CD14-positive monocyte (primary cell): ENCODE results near the gene STAT3. TPM values are rescaled to one million over a fixed set of nuclear protein-coding genes. Genes with fewer than 3 reads are reported as not detected.

Source experiments
- DNase-seq, 3 donors: peaks; one replicate each; pipeline ENCODE4 v3.0.0-alpha.2; 2011 to 2022
- H2AFZ ChIP-seq: 2 replicates; pipeline ENCODE4 v1.6.0; 2012; ENCODE audit warnings: mild to moderate bottlenecking, low read depth, low read length, inconsistent platforms; ENCODE audit not compliant: insufficient read depth, poor library complexity, severe bottlenecking
- H3K27ac ChIP-seq, 2 donors: 1 replicate in 1 of 2; 2 replicates in 1 of 2; pipeline ENCODE4 v1.5.1; 2012 to 2013; ENCODE audit warnings: low read length in 2 of 2, control low read depth in 1 of 2, inconsistent platforms in 1 of 2, low read depth in 1 of 2, mild to moderate bottlenecking in 1 of 2
- H3K27me3 ChIP-seq, 2 donors: one replicate each; pipeline versions ENCODE4 v1.6.0 to v1.6.1; 2011 to 2013; ENCODE audit warnings: low read length in 2 of 2; ENCODE audit not compliant: control insufficient read depth in 2 of 2, insufficient read depth in 2 of 2
- H3K36me3 ChIP-seq, 2 donors: replicated peaks in 1 of 2; 1 replicate in 1 of 2; 2 replicates in 1 of 2; pipeline versions ENCODE4 v1.5.1 to v1.6.1; 2012 to 2013; ENCODE audit warnings: low read length in 2 of 2, control low read depth in 1 of 2, inconsistent platforms in 1 of 2, mild to moderate bottlenecking in 1 of 2; ENCODE audit not compliant: insufficient read depth in 2 of 2, control insufficient read depth in 1 of 2
- H3K4me1 ChIP-seq, 2 donors: 1 replicate in 1 of 2; 2 replicates in 1 of 2; pipeline versions ENCODE4 v1.5.1 to v1.6.1; 2012 to 2013; ENCODE audit warnings: low read length in 2 of 2, control low read depth in 1 of 2, inconsistent platforms in 1 of 2, mild to moderate bottlenecking in 1 of 2, moderate library complexity in 1 of 2; ENCODE audit not compliant: insufficient read depth in 2 of 2, control insufficient read depth in 1 of 2
- H3K4me2 ChIP-seq: replicated peaks from 2 replicates; pipeline ENCODE3; 2012; ENCODE audit warnings: low read length, moderate library complexity, mild to moderate bottlenecking; ENCODE audit not compliant: poor library complexity, severe bottlenecking; ENCODE audit errors: extremely low read depth
- H3K4me3 ChIP-seq, 3 experiments: fragments of 200-600 bp in 1 of 3; sonication (generic) in 1 of 3; replicated peaks in 1 of 3; 1 replicate in 2 of 3; 2 replicates in 1 of 3; pipeline ENCODE4 v1.5.1; 2011 to 2013; ENCODE audit warnings: low read length in 3 of 3, mild to moderate bottlenecking in 3 of 3, control low read depth in 2 of 3, low read depth in 2 of 3, inconsistent platforms in 1 of 3, moderate library complexity in 1 of 3
- H3K79me2 ChIP-seq: 2 replicates; pipeline ENCODE4 v1.6.0; 2012; ENCODE audit warnings: mild to moderate bottlenecking, control low read depth, inconsistent platforms, low read length, moderate library complexity; ENCODE audit not compliant: insufficient read depth
- H3K9ac ChIP-seq: 2 replicates; pipeline ENCODE4 v1.6.0; 2017; ENCODE audit warnings: low read length, mild to moderate bottlenecking; ENCODE audit not compliant: insufficient read depth, poor library complexity, severe bottlenecking
- H3K9me3 ChIP-seq, 2 donors: replicated peaks in 1 of 2; 1 replicate in 1 of 2; 2 replicates in 1 of 2; pipeline versions ENCODE4 v1.5.1 to v1.6.1; 2012 to 2013; ENCODE audit warnings: low read length in 2 of 2, control low read depth in 1 of 2; ENCODE audit not compliant: control insufficient read depth in 1 of 2, insufficient read depth in 1 of 2
- H4K20me1 ChIP-seq: 2 replicates; pipeline ENCODE4 v1.6.0; 2012; ENCODE audit warnings: mild to moderate bottlenecking, low read length, control low read depth, moderate library complexity; ENCODE audit not compliant: insufficient read depth
- H3K27ac Mint-ChIP-seq, 7 donors: one replicate each; pipeline ENCODE4 v1.8.0; 2020; ENCODE audit warnings: mild to moderate bottlenecking in 7 of 7, mixed read lengths in 7 of 7, moderate library complexity in 6 of 7, inconsistent platforms in 2 of 7
- H3K27me3 Mint-ChIP-seq, 3 donors: one replicate each; pipeline ENCODE4 v1.8.0; 2021 to 2022; ENCODE audit warnings: low read depth in 3 of 3, mild to moderate bottlenecking in 3 of 3, mixed read lengths in 3 of 3, moderate library complexity in 3 of 3, inconsistent platforms in 1 of 3
- H3K36me3 Mint-ChIP-seq, 2 donors: one replicate each; pipeline ENCODE4 v1.8.0; 2020; ENCODE audit warnings: mixed read lengths in 2 of 2, inconsistent platforms in 1 of 2, mild to moderate bottlenecking in 1 of 2
- H3K4me1 Mint-ChIP-seq: one replicate; pipeline ENCODE4 v1.8.0; 2020; ENCODE audit warnings: mild to moderate bottlenecking, mixed read lengths
- H3K4me3 Mint-ChIP-seq, 2 donors: one replicate each; pipeline ENCODE4 v1.8.0; 2020; ENCODE audit warnings: mild to moderate bottlenecking in 2 of 2, mixed read lengths in 2 of 2, moderate library complexity in 1 of 2
- H3K9me3 Mint-ChIP-seq, 7 donors: one replicate each; pipeline ENCODE4 v1.8.0; 2020 to 2022; ENCODE audit warnings: mixed read lengths in 7 of 7, mild to moderate bottlenecking in 6 of 7, moderate library complexity in 6 of 7, inconsistent platforms in 2 of 7
- CTCF ChIP-seq: fragments of 200-600 bp; IDR thresholded peaks from one replicate; pipeline ENCODE4 v1.8.0; 2022; ENCODE audit warnings: antibody characterized with exemption, mild to moderate bottlenecking
- WGBS: methylation state at CpG from one replicate; pipeline ENCODE4 v1.1.5; 2013; ENCODE audit warnings: missing lambda C conversion rate; ENCODE audit not compliant: insufficient coverage; 5-methylcytosine and 5-hydroxymethylcytosine counted together
- intact Hi-C, 2 donors: fragments of 100-400 bp; cut with micrococcal nuclease; formaldehyde crosslinking; loops; one replicate each; pipeline versions ENCODE4 v1.15.0 to v1.15.1; 2023
- polyA plus RNA-seq, 3 donors: library from polyadenylated mRNA; depleted of rRNA in 1 of 3; unstranded in 2 of 3; stranded (reverse) in 1 of 3; fragments of 300-500 nt in 2 of 3; fragments of >200 nt in 1 of 3; fragmentation: Illumina TruSeq in 2 of 3; gene quantifications; 1 replicate in 2 of 3; 2 replicates in 1 of 3; pipeline ENCODE4 v1.2.3, GENCODE V29; 2012 to 2021

STAT3 gene
- polyA plus RNA-seq, 3 donors = 73.0 to 155 (median 110) TPM

GRCh38 chr17:42309142-42309541 is 79.1 kb downstream of the STAT3 start:
- no peaks in the 10 kb centered on the region for H3K79me2 ChIP-seq
- no peak for TF ChIP-seq CTCF
- H3K27ac ChIP-seq = no peak overlapping the region
- no peak for DNase-seq
- H3K4me1 ChIP-seq = peaks cover 22 to 31% of the 10 kb centered on the region in 2 donors
- no peaks in the 10 kb centered on the region for H3K27me3 ChIP-seq
- H3K4me1 Mint-ChIP-seq = peaks cover 27% of the 10 kb centered on the region
- no peaks in the 10 kb centered on the region for H3K9me3 ChIP-seq
- H3K27ac Mint-ChIP-seq = peak overlapping the region in 2 of 7 donors; percentile 21 to 55
- 93% methylated on average over 7 of the region's 9 CpGs for WGBS
- peaks cover 92% of the 10 kb centered on the region for H4K20me1 ChIP-seq
- H3K36me3 ChIP-seq = peaks cover 76 to 83% of the 10 kb centered on the region in 2 donors
- no peak overlapping the region for H3K4me2 ChIP-seq
- H3K36me3 Mint-ChIP-seq = peaks cover 75 to 87% of the 10 kb centered on the region in 2 donors
- H3K4me3 Mint-ChIP-seq = no peak overlapping the region
- intact Hi-C loops = no loop called here
- peaks cover 1 to 4% (median 1%) of the 10 kb centered on the region in 3 donors for H3K27me3 Mint-ChIP-seq
- no peak overlapping the region for H3K9ac ChIP-seq
- peaks cover 0 to 3% (median 0%) of the 10 kb centered on the region in 7 donors for H3K9me3 Mint-ChIP-seq
- no peak overlapping the region for H3K4me3 ChIP-seq
- no peak overlapping the region for H2AFZ ChIP-seq

GRCh38 chr17:42308446-42308845 is 79.8 kb downstream of the STAT3 start:
- WGBS = no CpG with 5 or more reads among the region's 7 CpGs
- Histone ChIP-seq H3K4me3 (no peak overlapping the region), H3K36me3 (peaks cover 76 to 83% of the 10 kb centered on the region in 2 donors), H3K9me3 (no peaks in the 10 kb centered on the region), H3K9ac (no peak overlapping the region), H3K79me2 (no peaks in the 10 kb centered on the region), H3K27me3 (no peaks in the 10 kb centered on the region), H3K4me1 (peaks cover 22 to 30% of the 10 kb centered on the region in 2 donors), H2AFZ (no peak overlapping the region), H3K27ac (no peak overlapping the region), H4K20me1 (peaks cover 92% of the 10 kb centered on the region), H3K4me2 (no peak overlapping the region)
- Mint-ChIP-seq H3K27ac (peak overlapping the region in 3 of 7 donors; percentile 3 to 66 (median 60)), H3K36me3 (peaks cover 75 to 87% of the 10 kb centered on the region in 2 donors), H3K4me3 (no peak overlapping the region), H3K4me1 (peaks cover 23% of the 10 kb centered on the region), H3K9me3 (peaks cover 0 to 3% (median 0%) of the 10 kb centered on the region in 7 donors), H3K27me3 (peaks cover under 1 to 4% (median 1%) of the 10 kb centered on the region in 3 donors)
- intact Hi-C loops = no loop called here
- no peak for TF ChIP-seq CTCF
- no peak for DNase-seq
